Activated CD4-positive, alpha-beta T cell treated with anti-CD3 and anti-CD28 coated beads, Interleukin-2, amount 10 ng/mL, durations not matched to agents 7 days and 5 days (primary cell): Measurements from ENCODE around the gene ATP13A5. TPM values are rescaled to one million over a fixed set of nuclear protein-coding genes. Genes with fewer than 3 reads are reported as not detected.

ENCODE experiments used
- CTCF ChIA-PET: fragments of 350-600 bp; sonication (Branson Sonifier 250); formaldehyde crosslinking; loops from one replicate; lab custom pipeline; 2021; ENCODE audit warnings: antibody characterized with exemption; lab: Charles Lee
- POLR2A ChIA-PET: fragments of 350-600 bp; sonication (Branson Sonifier 250); formaldehyde crosslinking; loops from one replicate; lab custom pipeline; 2021; ENCODE audit warnings: antibody characterized with exemption; lab: Charles Lee
- DNase-seq: peaks from one replicate; pipeline ENCODE4 v3.0.0-alpha.2; 2020
- H3K27ac Mint-ChIP-seq: one replicate; pipeline ENCODE4 v1.8.0; 2021; ENCODE audit warnings: mild to moderate bottlenecking, moderate library complexity, mixed read lengths
- H3K27me3 Mint-ChIP-seq: one replicate; pipeline ENCODE4 v1.8.0; 2021; ENCODE audit warnings: mixed read lengths
- H3K36me3 Mint-ChIP-seq: one replicate; pipeline ENCODE4 v1.8.0; 2021; ENCODE audit warnings: low read depth, mixed read lengths
- H3K4me1 Mint-ChIP-seq: one replicate; pipeline ENCODE4 v1.8.0; 2021; ENCODE audit warnings: mixed read lengths
- H3K4me3 Mint-ChIP-seq: one replicate; pipeline ENCODE4 v1.8.0; 2021; ENCODE audit warnings: mild to moderate bottlenecking, moderate library complexity, mixed read lengths
- H3K9me3 Mint-ChIP-seq: one replicate; pipeline ENCODE4 v1.8.0; 2021; ENCODE audit warnings: mixed read lengths
- total RNA-seq, 2 experiments: library from RNA; stranded (reverse); gene quantifications; one replicate each; pipeline ENCODE4 v1.2.3, GENCODE V29; 2021

The ATP13A5 gene
- total RNA-seq, 2 experiments from 2014 or later = not detected

DNA sequence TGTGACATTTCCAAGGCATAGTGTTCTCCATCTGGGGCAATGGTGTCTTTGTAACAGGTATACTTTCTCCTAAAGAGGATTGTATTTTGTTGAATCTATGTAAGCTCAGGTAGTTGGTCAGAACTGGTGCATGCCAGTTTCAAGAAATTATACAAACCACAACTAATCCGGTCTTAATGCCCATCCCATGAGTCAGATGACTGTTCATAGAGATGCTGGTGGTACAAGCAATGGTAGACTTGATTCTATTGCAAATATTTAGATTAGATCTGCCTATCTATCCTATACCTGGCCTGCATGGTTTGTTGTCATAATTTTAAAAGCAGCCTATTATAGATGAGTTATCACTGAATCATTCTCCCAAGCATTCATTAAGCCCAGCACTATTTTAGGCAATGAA, 43.5 kb downstream of the ATP13A5 start:
- no peaks in the 10 kb centered on the region for H3K27me3 Mint-ChIP-seq
- H3K4me1 Mint-ChIP-seq = no peaks in the 10 kb centered on the region
- no peak for DNase-seq
- POLR2A ChIA-PET = no interaction called here
- no peaks in the 10 kb centered on the region for H3K36me3 Mint-ChIP-seq
- H3K27ac Mint-ChIP-seq = no peak overlapping the region
- CTCF ChIA-PET = no interaction called here
- H3K4me3 Mint-ChIP-seq = no peak overlapping the region
- H3K9me3 Mint-ChIP-seq = no peaks in the 10 kb centered on the region

DNA sequence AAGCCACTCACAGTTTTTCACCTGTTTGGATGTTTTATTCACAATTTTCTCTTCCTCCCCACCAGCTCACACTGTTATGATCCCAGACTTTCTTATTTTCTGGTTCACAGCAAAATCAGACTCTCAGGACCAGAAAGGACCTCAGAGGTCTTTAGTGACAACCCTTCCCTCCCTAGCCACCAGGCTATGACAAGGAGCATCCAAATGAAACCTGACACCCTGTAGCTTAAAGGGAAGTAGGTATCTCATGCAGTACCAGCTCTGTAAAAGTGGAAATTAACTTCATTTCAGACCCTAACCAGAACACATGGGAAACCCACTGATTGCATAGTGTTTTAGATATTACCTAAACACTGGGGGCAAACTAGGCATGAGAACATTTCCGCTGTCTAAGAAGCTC, 45.3 kb downstream of the ATP13A5 start:
- H3K27me3 Mint-ChIP-seq = no peaks in the 10 kb centered on the region
- POLR2A ChIA-PET = no interaction called here
- no peak overlapping the region for H3K4me3 Mint-ChIP-seq
- DNase-seq = no peak
- H3K9me3 Mint-ChIP-seq = no peaks in the 10 kb centered on the region
- CTCF ChIA-PET = interaction anchor here (1.4 kb wide), 1 partner anchor 9 kb away, joined by 3 read pairs; no protein-coding TSS in a partner anchor
- H3K36me3 Mint-ChIP-seq = no peaks in the 10 kb centered on the region
- H3K4me1 Mint-ChIP-seq = no peaks in the 10 kb centered on the region
- no peak overlapping the region for H3K27ac Mint-ChIP-seq

DNA sequence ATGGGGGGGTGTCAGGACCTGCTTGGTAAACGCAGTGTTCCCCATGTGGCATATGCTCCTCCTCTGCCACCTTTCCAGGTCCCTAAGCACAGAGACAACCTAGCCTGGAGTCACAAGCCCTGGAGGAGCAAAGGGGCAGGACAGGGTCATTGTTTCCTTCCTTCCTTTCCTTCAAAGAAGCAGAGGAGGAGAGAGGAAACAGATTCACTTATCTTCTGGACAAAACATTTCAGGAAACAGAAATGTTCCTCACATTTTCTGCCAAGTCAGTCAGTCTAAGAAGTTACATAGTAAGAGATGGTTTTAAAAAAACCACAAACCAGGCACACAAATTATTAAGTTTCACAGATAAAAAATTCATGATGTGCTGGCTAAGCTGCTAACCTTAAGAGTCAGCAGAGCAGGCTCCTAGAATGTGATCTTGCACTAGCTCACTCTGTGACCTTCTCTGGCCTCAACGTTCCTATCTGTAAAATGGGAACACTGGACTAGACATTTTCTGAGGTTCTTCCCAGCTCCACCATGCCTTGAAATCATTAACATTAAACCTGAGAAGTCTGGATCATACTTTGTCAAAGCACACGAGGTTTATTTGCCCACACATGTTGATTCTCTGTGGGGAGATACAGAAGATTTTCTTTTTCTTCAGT, 47.9 kb downstream of the ATP13A5 start:
- POLR2A ChIA-PET = no interaction called here
- H3K36me3 Mint-ChIP-seq = no peaks in the 10 kb centered on the region
- H3K4me3 Mint-ChIP-seq = no peak overlapping the region
- CTCF ChIA-PET = no interaction called here
- no peaks in the 10 kb centered on the region for H3K4me1 Mint-ChIP-seq
- no peak overlapping the region for H3K27ac Mint-ChIP-seq
- DNase-seq = no peak
- H3K9me3 Mint-ChIP-seq = no peaks in the 10 kb centered on the region
- no peaks in the 10 kb centered on the region for H3K27me3 Mint-ChIP-seq

DNA sequence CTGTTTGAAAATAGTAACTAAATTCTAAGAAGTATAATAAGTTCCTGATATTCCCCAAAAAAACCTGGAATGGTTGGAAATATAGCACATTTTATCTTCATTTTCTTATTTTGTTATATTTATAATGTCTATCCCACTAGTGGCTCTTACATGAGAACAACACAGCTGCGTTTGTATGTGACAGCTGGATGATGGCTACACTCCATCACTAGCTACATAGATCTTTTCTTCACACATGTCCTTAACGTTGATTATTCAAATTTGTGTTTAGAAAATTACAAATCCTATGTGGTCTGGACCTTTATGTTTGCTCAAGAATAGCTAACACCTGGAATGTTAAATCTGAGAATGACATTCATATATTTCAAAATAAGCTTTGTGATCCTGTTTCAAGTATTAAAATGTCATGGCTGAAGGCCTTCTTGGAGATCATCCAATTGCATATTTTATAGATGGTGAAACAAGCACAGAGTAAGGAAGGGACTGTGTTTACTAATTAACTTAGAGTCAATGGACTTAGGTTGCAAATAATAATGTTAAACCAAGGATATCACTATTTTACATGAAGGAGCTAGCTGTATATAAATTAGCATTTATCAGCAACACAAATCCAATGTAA, 60.8 kb downstream of the ATP13A5 start:
- DNase-seq = no peak
- no peak overlapping the region for H3K4me3 Mint-ChIP-seq
- H3K27ac Mint-ChIP-seq = no peak overlapping the region
- H3K27me3 Mint-ChIP-seq = peaks cover 8% of the 10 kb centered on the region
- ChIA-PET POLR2A (no interaction called here), CTCF (no interaction called here)
- no peaks in the 10 kb centered on the region for H3K4me1 Mint-ChIP-seq
- no peaks in the 10 kb centered on the region for H3K9me3 Mint-ChIP-seq
- no peaks in the 10 kb centered on the region for H3K36me3 Mint-ChIP-seq

DNA sequence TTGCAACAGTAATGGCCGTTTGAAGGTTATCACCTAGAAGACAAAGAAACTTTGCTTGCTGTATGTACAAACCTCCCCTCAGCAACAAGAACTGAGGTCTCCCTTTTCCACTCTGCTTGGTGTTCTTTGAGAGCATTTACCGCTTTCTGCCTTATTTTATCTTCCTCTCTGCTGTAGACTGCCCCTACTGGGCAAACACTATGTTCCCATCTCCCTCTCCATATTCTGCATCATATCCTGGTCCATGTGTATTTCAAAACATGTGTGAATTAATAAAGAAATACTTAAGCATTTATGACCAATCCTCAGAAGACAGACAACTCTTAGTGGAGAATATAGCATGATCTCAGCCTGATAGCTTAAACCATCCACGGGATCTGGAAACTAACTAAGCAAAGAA, 64.4 kb downstream of the ATP13A5 start:
- POLR2A ChIA-PET = no interaction called here
- Mint-ChIP-seq H3K27me3 (peaks cover 8% of the 10 kb centered on the region), H3K36me3 (no peaks in the 10 kb centered on the region), H3K4me1 (no peaks in the 10 kb centered on the region), H3K9me3 (no peaks in the 10 kb centered on the region), H3K4me3 (no peak overlapping the region), H3K27ac (no peak overlapping the region)
- DNase-seq = no peak
- CTCF ChIA-PET = no interaction called here

DNA sequence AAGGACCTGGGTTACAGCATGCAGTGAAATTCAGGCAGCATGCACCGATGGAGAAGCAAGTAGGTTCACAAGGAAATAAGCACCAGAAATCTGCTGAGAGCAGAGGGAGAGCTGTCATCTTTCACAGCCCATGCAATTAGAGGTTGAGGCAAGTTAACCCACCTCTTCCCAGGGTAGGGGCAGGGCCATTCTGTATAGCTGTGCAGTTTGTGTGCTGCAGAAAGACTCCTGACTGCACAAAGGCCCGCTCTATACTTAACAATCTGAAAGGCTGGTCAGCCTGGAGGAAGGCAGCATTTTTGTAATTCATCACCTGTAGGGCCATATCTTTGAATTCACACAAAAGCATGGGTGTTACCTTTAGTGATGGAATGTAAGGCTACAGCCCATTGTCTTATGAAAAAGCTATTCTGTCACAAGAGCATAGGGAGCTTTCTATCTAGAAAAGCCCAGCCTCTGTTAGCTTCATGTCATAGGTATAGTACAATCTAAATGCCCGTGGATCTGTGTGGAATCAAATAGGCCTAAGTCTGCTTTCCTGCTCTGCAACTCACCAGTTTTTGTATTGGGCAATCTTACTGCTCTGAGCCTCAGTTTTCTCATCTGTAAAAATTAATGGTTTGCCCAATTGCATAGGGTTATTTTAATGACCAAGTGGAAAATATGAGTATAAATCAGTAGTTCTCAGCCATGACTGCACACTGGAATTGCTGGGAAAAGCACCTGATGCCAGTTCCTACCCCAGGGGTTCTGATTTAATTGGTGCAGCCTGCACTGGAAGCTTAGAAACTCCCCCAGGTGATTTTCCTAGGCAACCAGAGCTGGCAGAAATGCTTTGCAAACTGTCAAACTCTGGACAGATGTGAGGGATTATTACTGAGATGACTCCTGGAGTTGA, 65.2 kb downstream of the ATP13A5 start:
- ChIA-PET POLR2A (no interaction called here), CTCF (interaction anchor here (1.2 kb wide), 1 partner anchor 120 kb away, joined by 3 read pairs; no protein-coding TSS in a partner anchor)
- Mint-ChIP-seq H3K36me3 (no peaks in the 10 kb centered on the region), H3K4me3 (no peak overlapping the region), H3K27me3 (peaks cover 8% of the 10 kb centered on the region), H3K27ac (no peak overlapping the region), H3K9me3 (no peaks in the 10 kb centered on the region), H3K4me1 (no peaks in the 10 kb centered on the region)
- no peak for DNase-seq

DNA sequence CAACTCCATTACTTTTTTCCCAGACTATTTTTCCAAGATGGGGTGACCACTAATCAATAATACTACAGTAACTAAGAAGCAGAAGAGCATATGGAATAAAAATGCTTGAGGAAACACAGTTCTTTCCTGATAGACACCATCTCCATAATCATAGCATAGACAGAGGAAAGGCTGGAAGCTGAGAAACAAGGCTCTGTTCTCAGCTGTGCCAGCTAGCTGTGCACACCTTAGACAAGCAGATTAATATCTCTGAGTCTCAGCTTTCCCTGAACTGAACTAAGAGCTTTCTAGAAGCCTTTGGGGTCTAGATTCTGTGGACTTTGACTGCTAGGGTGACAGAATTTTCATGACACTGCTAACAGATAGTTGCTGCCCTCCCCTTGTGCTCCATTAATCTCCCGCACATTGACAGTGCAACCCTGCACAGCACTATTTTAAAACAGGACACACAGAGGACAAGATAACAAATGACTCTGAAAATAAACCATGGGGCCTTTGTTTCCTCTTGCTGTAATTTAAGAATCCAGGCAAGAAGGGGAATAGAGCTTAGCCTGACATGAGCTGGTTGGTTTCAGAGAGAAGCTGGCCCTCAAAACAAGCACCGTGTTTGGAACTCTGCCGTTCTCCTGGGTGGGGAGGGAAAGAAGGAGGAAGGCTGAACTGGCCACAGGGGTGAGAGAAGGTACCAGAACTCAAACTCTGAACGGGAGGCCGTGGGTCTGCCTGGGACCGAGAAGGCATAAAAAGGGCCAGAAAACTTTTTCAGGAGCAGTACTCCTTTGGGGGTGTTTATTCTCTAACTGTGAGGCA, 67.4 kb downstream of the ATP13A5 start:
- DNase-seq = no peak
- Mint-ChIP-seq H3K4me3 (no peak overlapping the region), H3K9me3 (no peaks in the 10 kb centered on the region), H3K27ac (no peak overlapping the region), H3K27me3 (peaks cover 8% of the 10 kb centered on the region), H3K4me1 (no peaks in the 10 kb centered on the region), H3K36me3 (no peaks in the 10 kb centered on the region)
- CTCF ChIA-PET = no interaction called here
- POLR2A ChIA-PET = no interaction called here

DNA sequence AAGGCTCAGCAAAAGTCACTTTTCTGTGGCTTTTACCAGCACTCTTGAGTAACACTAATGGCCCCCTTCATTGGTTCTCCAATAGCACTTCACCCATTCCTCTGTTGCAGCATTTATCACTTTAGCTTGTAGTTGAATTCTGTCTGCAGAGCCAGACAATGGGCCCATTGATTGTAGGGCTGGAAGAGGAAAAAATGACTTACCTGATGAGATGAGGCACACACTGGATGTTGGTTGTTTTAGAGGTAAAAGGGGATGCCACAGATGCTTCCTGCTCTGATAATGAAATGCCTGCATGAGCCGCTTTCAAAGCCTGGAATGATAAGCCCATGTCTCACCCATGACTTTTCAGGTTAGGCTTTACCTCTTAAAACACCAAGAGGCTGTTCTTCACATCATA, 73.2 kb downstream of the ATP13A5 start:
- no peak for DNase-seq
- Mint-ChIP-seq H3K27me3 (peaks cover 6% of the 10 kb centered on the region), H3K9me3 (no peaks in the 10 kb centered on the region), H3K4me1 (no peaks in the 10 kb centered on the region), H3K27ac (no peak overlapping the region), H3K36me3 (no peaks in the 10 kb centered on the region), H3K4me3 (no peak overlapping the region)
- ChIA-PET POLR2A (no interaction called here), CTCF (no interaction called here)

DNA sequence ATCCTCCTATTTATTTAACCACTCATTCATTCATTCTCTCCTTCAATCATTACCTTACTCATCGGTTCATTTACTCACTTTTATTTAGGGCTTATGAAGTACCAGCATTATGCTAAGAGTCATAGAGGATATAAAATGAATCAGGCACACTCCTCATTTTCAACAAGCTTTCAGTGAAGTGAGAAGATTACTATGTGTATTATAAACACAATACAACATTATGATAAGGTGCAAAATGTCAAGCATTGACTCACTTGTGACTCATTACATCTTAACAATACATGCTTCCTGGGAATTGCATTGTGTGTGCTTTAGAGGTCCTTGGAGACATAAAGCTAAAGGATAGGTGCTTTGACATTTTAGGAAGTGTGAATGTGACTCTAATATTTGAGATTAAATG, 77.1 kb downstream of the ATP13A5 start:
- H3K27ac Mint-ChIP-seq = no peak overlapping the region
- CTCF ChIA-PET = no interaction called here
- no peak for DNase-seq
- POLR2A ChIA-PET = no interaction called here
- peaks cover 6% of the 10 kb centered on the region for H3K27me3 Mint-ChIP-seq
- H3K36me3 Mint-ChIP-seq = no peaks in the 10 kb centered on the region
- H3K4me1 Mint-ChIP-seq = no peaks in the 10 kb centered on the region
- no peak overlapping the region for H3K4me3 Mint-ChIP-seq
- peaks cover 3% of the 10 kb centered on the region for H3K9me3 Mint-ChIP-seq

DNA sequence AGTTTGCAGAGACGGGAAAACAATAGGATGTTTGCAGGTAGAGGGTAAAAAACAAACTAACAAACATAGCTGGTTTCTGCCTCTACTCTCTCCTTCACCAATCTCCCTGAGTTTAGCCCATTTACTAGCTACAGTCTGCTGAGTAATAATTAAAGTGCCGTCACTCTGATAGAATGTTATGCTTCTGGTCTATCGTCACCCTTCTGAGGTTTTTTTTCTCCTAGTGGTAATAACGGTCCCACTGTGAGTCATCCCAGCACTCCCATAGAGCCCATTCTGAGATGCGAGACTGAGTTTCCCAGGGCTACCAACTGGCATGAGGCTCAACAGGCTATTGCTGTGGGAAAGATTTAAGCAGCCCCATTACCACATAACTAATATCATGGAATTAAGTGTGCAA, 81.1 kb downstream of the ATP13A5 start:
- H3K27me3 Mint-ChIP-seq = peaks cover 6% of the 10 kb centered on the region
- no peak overlapping the region for H3K27ac Mint-ChIP-seq
- POLR2A ChIA-PET = no interaction called here
- H3K9me3 Mint-ChIP-seq = peaks cover 4% of the 10 kb centered on the region
- no peaks in the 10 kb centered on the region for H3K36me3 Mint-ChIP-seq
- no peak overlapping the region for H3K4me3 Mint-ChIP-seq
- CTCF ChIA-PET = no interaction called here
- no peaks in the 10 kb centered on the region for H3K4me1 Mint-ChIP-seq
- DNase-seq = no peak

DNA sequence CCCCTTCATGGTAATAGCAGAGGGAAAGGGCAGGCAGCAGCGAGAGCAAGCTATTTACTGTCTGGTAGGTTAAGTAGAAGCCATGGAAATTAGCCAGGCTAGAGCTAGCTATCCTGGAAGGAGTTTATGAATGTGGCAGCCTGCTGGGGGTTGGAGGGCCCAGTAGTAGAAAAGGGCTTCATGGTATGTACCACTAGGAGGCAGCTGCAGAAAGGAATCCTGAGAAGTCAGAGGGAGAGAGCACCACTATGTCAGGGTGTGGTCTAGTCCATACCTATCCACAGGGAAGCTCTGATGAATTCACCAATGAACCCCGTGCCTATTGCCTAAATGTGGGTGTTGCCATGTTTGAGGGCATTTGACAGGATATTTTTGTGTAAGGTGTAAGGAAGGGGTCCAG, 82.6 kb downstream of the ATP13A5 start:
- ChIA-PET CTCF (no interaction called here), POLR2A (no interaction called here)
- no peaks in the 10 kb centered on the region for H3K27me3 Mint-ChIP-seq
- H3K36me3 Mint-ChIP-seq = no peaks in the 10 kb centered on the region
- H3K27ac Mint-ChIP-seq = no peak overlapping the region
- peaks cover 14% of the 10 kb centered on the region for H3K9me3 Mint-ChIP-seq
- H3K4me3 Mint-ChIP-seq = no peak overlapping the region
- no peaks in the 10 kb centered on the region for H3K4me1 Mint-ChIP-seq
- no peak for DNase-seq

DNA sequence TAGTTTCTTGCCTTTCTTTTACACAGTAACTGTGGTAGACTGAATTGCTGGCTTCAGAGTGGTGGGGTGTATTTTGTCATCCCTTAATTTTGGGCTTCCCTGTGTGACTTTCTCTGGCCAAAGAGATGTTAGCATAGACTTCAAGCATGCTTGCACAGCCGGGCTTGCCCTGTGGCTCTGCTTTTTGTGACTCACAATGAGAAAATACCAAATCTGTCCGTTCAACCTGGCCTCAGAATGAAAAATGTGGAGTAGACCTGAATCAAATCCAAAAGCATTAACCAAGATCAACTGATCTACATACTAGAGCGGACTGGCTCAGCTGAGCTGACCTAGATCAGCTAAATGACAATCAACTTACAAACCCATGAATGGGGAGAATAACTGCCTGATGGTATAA, 86.2 kb downstream of the ATP13A5 start:
- Mint-ChIP-seq H3K4me3 (no peak overlapping the region), H3K9me3 (peaks cover 18% of the 10 kb centered on the region), H3K4me1 (no peaks in the 10 kb centered on the region), H3K27ac (no peak overlapping the region), H3K27me3 (no peaks in the 10 kb centered on the region), H3K36me3 (no peaks in the 10 kb centered on the region)
- POLR2A ChIA-PET = no interaction called here
- no peak for DNase-seq
- CTCF ChIA-PET = no interaction called here
